ENCODE measurements around the gene ZBED4. TPM values are rescaled to one million over a fixed set of nuclear protein-coding genes. Genes with fewer than 3 reads are reported as not detected.

ZBED4 gene
- total RNA-seq, 2 donors from 2014 or later: 9.6 to 17.1 TPM

- Histone ChIP-seq H3K9me3 (no peaks in the 10 kb centered on the region), H3K27ac (no peak overlapping the region), H3K36me3 (replicated peaks in 1 of 2; ENCODE audit: insufficient read depth in 1 of 2, low read depth in 2 of 2) (peaks cover 0 to 12% of the 10 kb centered on the region in 2 donors), H3K4me3 (no peak overlapping the region), H3K27me3 (no peaks in the 10 kb centered on the region), H3K4me1 (no peaks in the 10 kb centered on the region)
- no peak for ATAC-seq
- intact Hi-C loops (cut with DNase I): no loop called here
- 96 to 98% methylated on average over 41 of the region's 41 CpGs for WGBS, 2 donors
- no peak for TF ChIP-seq POLR2A (IDR thresholded peaks at IDR 0.05)
- TF ChIP-seq CTCF (IDR thresholded peaks at IDR 0.05): no peak
- DNase-seq: no peak
Measured at GRCh38 chr22:49886346-49887063, 32.9 kb downstream of the ZBED4 start.

GRCh38 chr22:49887064-49887451 lies 33.4 kb downstream of the ZBED4 start:
- no peak overlapping the region for H3K27ac ChIP-seq
- intact Hi-C loops (cut with DNase I): no loop called here
- ATAC-seq (no peak), DNase-seq (no peak)
- H3K4me1 ChIP-seq: no peaks in the 10 kb centered on the region
- no peaks in the 10 kb centered on the region for H3K27me3 ChIP-seq
- WGBS, 2 donors: 92 to 100% methylated on average over 14 of the region's 14 CpGs
- H3K4me3 ChIP-seq: no peak overlapping the region
- peaks cover 0 to 12% of the 10 kb centered on the region in 2 donors for H3K36me3 ChIP-seq (replicated peaks in 1 of 2; ENCODE audit: insufficient read depth in 1 of 2, low read depth in 2 of 2)
- TF ChIP-seq POLR2A (IDR thresholded peaks at IDR 0.05) (no peak), CTCF (IDR thresholded peaks at IDR 0.05) (no peak)
- no peaks in the 10 kb centered on the region for H3K9me3 ChIP-seq

GRCh38 chr22:49887702-49888101 lies 34.1 kb downstream of the ZBED4 start:
- no peak for TF ChIP-seq CTCF (IDR thresholded peaks at IDR 0.05)
- no peak for TF ChIP-seq POLR2A (IDR thresholded peaks at IDR 0.05)
- no peaks in the 10 kb centered on the region for H3K4me1 ChIP-seq
- H3K4me3 ChIP-seq: no peak overlapping the region
- H3K27ac ChIP-seq: no peak overlapping the region
- peaks cover 0 to 12% of the 10 kb centered on the region in 2 donors for H3K36me3 ChIP-seq (replicated peaks in 1 of 2; ENCODE audit: insufficient read depth in 1 of 2, low read depth in 2 of 2)
- no peak for ATAC-seq
- no peak for DNase-seq
- WGBS, 2 donors: 95% methylated on average over 9 of the region's 9 CpGs
- intact Hi-C loops (cut with DNase I): no loop called here
- no peaks in the 10 kb centered on the region for H3K9me3 ChIP-seq
- H3K27me3 ChIP-seq: no peaks in the 10 kb centered on the region

- no peak overlapping the region for H3K4me3 ChIP-seq
- no peaks in the 10 kb centered on the region for H3K27me3 ChIP-seq
- TF ChIP-seq CTCF (IDR thresholded peaks at IDR 0.05) (no peak), POLR2A (IDR thresholded peaks at IDR 0.05) (no peak)
- ATAC-seq (no peak), DNase-seq (no peak)
- intact Hi-C loops (cut with DNase I): no loop called here
- no peaks in the 10 kb centered on the region for H3K4me1 ChIP-seq
- H3K9me3 ChIP-seq: no peaks in the 10 kb centered on the region
- 97 to 98% methylated on average over 5 of the region's 5 CpGs for WGBS, 2 donors
- peaks cover 0 to 9% of the 10 kb centered on the region in 2 donors for H3K36me3 ChIP-seq (replicated peaks in 1 of 2; ENCODE audit: insufficient read depth in 1 of 2, low read depth in 2 of 2)
- no peak overlapping the region for H3K27ac ChIP-seq
Measured at GRCh38 chr22:49889071-49889470, 35.4 kb downstream of the ZBED4 start.

All from body of pancreas (tissue), 4 donors.